Measurements from ENCODE around the gene TBC1D2. TPM values are rescaled to one million over a fixed set of nuclear protein-coding genes. Genes with fewer than 3 reads are reported as not detected.

Gene TBC1D2
- total RNA-seq, 2 donors from 2014 or later = 3.6 to 3.9 TPM

DNA sequence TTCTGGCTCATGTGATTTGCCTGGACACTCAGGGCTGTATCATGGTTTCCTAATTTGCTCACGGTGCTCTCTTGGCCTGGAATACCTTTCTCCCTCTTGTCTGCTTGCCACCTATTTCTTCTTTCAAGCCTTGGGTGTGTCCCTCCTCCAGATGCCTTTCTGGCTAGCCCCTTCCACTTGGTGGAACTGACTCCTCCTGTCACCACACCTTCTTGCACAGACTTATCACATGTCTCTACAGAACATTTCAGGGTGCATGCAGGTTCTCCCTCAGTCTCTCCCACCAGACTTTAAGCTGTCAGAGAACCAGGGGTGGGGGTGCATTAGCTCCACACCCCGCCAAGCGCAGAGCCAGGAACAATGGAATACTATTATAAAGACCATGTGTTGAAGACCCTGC, 1.9 kb downstream of the TBC1D2 start:
- ATAC-seq (no peak), DNase-seq (ENCODE audit: low spot score in 2 of 2) (no peak)
- Mint-ChIP-seq H3K27ac (no peak overlapping the region), H3K36me3 (peaks cover 6% of the 10 kb centered on the region in 2 donors), H3K9me3 (no peaks in the 10 kb centered on the region)

DNA sequence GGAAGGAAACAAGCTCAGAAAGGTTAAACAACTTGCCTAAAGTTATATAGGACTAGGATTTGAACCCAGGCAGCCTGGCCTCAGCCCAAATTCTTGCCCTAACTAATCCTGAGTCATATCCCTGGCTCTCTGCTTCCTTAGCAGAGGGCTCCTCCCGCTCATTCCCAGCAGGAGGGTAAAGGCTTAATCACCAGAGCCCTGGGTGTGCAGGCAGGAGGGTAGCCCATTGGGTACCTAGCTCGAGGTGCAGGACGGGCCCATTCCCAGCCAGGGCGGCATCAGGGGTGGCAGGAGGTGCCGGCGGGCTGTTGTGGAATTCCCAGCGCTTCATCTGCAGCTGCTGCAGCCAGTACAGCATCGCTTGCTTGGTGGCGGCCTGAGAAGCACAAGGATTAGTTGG, 3.9 kb downstream of the TBC1D2 start:
- no peak for ATAC-seq
- Mint-ChIP-seq H3K36me3 (peaks cover 2% of the 10 kb centered on the region in 2 donors), H3K27ac (no peak overlapping the region), H3K9me3 (no peaks in the 10 kb centered on the region)
- no peak for DNase-seq (ENCODE audit: low spot score in 2 of 2)

GRCh38 chr9:98249771-98250170, 5.7 kb downstream of the TBC1D2 start:
- DNase-seq (ENCODE audit: low spot score in 2 of 2) = no peak

DNA sequence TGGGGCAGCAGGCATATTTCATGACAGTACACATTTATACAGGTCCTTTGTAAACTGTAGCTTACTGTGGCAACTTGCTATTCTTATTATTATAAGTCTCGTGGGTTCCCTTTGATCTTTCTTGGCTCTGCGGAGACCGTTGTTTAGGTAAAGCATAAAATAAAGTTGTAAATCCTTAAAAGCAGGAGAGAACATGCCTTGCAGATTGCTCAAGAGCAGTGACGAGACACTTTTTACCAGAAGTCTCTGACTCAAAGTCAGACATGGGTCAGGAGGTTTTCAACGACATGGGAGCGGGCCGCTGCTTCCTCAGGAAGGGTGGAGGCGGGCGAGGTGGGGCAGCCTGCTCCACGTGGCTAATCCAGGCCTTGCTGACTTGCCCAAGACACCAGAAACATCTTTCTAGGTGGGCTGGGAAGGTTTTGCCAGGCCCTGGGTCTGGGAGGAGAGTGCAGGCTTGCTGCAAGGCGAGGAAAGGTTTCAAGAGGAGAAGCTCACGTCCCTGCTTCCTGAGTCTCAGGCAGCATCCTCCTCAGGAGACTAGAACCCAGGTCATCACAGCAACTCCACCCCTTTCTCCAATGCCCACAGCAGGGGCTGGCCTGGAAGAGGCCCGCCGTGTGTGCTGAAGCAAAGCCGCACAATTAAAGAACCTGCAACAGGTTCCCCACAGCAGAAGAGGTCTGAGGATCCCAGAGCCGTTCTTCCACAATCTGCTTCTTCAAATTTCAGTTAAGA, 6.5 kb downstream of the TBC1D2 start:
- ATAC-seq = peak in 1 of 2 donors; percentile 26
- Mint-ChIP-seq H3K36me3 (no peaks in the 10 kb centered on the region), H3K9me3 (no peaks in the 10 kb centered on the region), H3K27ac (peak overlapping the region in 1 of 2 donors; percentile 57)
- DNase-seq (ENCODE audit: low spot score in 2 of 2) = no peak

More at GRCh38 chr9:98249771-98250170, 5.7 kb downstream of the TBC1D2 start:
- Mint-ChIP-seq H3K27ac (no peak overlapping the region), H3K9me3 (no peaks in the 10 kb centered on the region), H3K36me3 (no peaks in the 10 kb centered on the region)
- no peak for ATAC-seq

GRCh38 chr9:98247831-98248657, 7.4 kb downstream of the TBC1D2 start:
- ATAC-seq = no peak
- no peaks in the 10 kb centered on the region for H3K36me3 Mint-ChIP-seq
- DNase-seq (ENCODE audit: low spot score in 2 of 2) = no peak
- H3K9me3 Mint-ChIP-seq = no peaks in the 10 kb centered on the region
- H3K27ac Mint-ChIP-seq = peak overlapping the region in 1 of 2 donors; percentile 57

- DNase-seq (ENCODE audit: low spot score in 2 of 2) = no peak
- ATAC-seq = no peak
- Mint-ChIP-seq H3K9me3 (no peaks in the 10 kb centered on the region), H3K36me3 (no peaks in the 10 kb centered on the region), H3K27ac (no peak overlapping the region)
Observed at GRCh38 chr9:98242426-98242825, 13.0 kb downstream of the TBC1D2 start.

DNA sequence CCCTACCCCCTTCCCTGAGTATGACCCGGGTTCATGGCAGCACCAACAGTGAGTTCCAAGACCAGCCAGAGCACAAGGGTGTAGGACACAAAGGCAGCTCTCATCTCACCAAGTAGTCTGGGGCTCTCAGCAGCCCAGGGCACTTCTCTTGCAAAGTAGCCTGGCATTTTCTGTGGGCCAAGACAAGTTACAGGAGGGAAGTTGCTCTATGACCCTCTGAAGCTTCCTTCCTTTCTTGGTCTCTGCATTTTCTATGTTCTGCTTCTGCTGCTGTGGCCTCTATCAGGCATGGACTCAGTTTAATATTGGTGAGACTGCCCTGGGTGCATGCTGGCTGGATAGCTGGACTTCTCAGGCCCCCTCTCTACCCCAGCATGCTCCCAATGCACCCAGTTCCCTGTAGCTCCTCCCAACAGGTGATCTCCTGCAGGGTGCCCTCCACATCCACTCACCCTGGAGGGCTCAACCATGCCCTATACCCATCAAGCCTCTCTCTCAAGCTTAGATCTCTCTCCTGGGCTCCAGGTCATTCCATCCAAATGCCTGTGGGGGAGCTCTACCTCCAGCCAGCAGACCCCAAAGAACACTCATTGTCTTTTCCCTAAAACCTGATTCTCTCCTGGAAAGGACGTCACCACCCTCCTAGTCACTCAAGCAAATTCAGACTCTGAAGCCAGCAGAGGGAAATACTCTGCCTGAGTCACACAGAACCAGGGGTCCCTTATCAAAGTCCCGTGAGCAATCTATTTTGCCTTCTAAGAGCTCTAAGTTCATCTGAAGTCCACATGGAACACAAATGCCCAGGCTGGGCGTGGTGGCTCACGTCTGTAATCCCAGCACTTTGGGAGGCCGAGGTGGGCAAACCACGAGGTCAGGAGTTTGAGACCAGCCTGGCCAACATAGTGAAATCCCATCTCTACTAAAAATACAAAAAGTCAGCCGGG, 13.8 kb downstream of the TBC1D2 start:
- ATAC-seq (no peak), DNase-seq (ENCODE audit: low spot score in 2 of 2) (no peak)
- H3K36me3 Mint-ChIP-seq = no peaks in the 10 kb centered on the region
- H3K27ac Mint-ChIP-seq = no peak overlapping the region
- no peaks in the 10 kb centered on the region for H3K9me3 Mint-ChIP-seq

GRCh38 chr9:98240475-98240874, 15.0 kb downstream of the TBC1D2 start:
- H3K27ac Mint-ChIP-seq = no peak overlapping the region
- no peak for DNase-seq (ENCODE audit: low spot score in 2 of 2)
- no peaks in the 10 kb centered on the region for H3K9me3 Mint-ChIP-seq
- no peaks in the 10 kb centered on the region for H3K36me3 Mint-ChIP-seq
- no peak for ATAC-seq

DNA sequence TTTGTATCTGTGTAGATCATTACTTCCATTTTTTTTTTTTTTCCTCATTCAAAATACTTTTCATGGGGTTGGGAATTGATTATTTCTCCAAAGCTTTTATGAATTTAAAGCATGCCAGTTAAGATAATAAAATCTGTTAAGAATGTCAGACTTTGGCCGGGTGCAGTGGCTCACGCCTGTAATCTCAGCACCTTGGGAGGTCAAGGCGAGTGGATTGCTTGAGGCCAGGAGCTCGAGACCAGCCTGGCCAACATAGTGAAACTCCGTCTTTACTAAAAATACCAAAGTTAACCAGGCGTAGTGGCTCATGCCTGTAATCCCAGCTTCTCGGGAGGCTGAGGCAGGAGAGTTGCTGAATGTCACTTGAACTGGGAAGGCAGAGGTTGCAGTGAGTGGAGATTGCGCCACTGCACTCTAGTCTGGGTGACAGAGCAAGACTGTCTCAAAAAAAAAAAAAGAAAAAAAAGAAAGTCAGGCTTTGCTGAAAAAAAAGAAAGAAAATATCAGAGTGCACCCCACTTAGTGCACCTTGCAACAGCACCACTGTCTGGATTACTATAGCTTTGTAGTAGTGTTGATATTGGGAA, 18.5 kb downstream of the TBC1D2 start:
- no peak for ATAC-seq

DNA sequence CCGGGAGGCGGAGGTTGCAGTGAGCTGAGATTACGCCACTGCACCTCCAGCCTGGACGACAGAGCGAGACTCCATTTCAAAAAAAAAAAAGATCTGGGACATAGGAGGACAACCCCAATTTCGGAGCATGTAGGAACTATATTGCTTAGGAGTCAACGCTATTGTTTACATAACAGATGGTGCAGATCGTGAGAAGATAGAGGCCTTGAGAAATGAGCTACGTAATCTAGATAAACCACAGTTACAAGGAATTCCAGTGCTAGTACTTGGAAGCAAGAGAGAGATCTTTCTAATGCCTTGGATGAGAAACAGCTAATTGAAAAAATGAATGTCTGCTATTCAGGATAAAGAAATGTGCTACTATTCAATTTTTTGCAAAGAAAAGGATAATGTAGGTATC, 20.3 kb downstream of the TBC1D2 start:
- Mint-ChIP-seq H3K27ac (no peak overlapping the region), H3K36me3 (no peaks in the 10 kb centered on the region), H3K9me3 (no peaks in the 10 kb centered on the region)
- ATAC-seq (no peak), DNase-seq (ENCODE audit: low spot score in 2 of 2) (no peak)

More for the DNA sequence above, 18.5 kb downstream of the TBC1D2 start:
- Mint-ChIP-seq H3K9me3 (no peaks in the 10 kb centered on the region), H3K36me3 (no peaks in the 10 kb centered on the region), H3K27ac (no peak overlapping the region)
- DNase-seq (ENCODE audit: low spot score in 2 of 2) = no peak

DNA sequence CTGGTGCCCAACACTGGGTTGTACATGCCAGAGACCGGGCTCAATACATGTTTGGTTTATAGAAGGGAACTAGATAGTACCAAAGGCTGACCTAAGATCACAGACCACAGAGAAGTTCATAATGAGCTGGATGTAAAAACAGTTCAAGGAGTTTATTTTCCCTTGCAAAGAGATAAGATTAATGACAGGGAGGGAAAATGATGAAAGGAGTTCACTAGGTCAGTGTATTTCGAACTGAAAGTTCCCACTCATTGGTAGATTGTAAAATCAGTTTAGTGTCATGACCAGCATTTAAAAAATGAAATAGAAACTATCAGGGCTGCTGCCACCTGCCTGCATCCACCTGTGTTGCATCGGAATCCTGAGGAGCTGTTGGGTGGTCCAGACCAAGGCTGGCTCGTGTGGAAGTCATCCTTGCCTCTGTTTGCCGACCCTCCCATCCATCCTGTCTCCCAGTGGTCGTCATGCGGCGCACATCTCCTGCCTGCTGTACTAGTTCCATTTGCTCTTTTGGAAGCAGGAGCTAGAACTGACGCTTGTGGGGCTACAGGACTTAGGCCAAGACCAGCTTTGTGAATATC, 21.1 kb downstream of the TBC1D2 start:
- ATAC-seq (no peak), DNase-seq (ENCODE audit: low spot score in 2 of 2) (no peak)
- no peak overlapping the region for H3K27ac Mint-ChIP-seq
- H3K9me3 Mint-ChIP-seq = no peaks in the 10 kb centered on the region
- H3K36me3 Mint-ChIP-seq = no peaks in the 10 kb centered on the region

DNA sequence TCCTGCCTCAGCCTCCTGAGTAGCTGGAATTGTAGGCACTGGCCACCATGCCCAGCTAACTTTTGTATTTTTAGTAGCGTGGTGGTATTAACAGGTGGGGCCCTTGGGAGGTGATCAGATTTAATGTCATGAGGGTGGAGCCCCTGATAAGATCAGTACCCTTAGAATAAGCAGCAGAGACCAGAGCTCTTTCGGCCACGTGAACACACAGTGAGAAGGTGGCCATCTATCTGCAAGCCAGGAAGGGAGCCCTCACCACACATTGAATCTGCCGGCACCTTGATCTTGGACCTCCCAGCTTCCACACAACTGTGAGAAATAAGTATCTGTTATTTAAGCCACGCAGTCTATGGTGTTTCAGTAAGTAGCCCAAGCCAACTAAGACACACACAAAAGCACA, 22.5 kb downstream of the TBC1D2 start:
- no peaks in the 10 kb centered on the region for H3K36me3 Mint-ChIP-seq
- no peak overlapping the region for H3K27ac Mint-ChIP-seq
- no peak for ATAC-seq
- no peaks in the 10 kb centered on the region for H3K9me3 Mint-ChIP-seq
- no peak for DNase-seq (ENCODE audit: low spot score in 2 of 2)

- H3K9me3 Mint-ChIP-seq = no peaks in the 10 kb centered on the region
- DNase-seq (ENCODE audit: low spot score in 2 of 2) (no peak), ATAC-seq (no peak)
- H3K27ac Mint-ChIP-seq = no peak overlapping the region
- H3K36me3 Mint-ChIP-seq = no peaks in the 10 kb centered on the region
Observed at GRCh38 chr9:98231770-98232478, 23.5 kb downstream of the TBC1D2 start.

- Mint-ChIP-seq H3K9me3 (no peaks in the 10 kb centered on the region), H3K36me3 (no peaks in the 10 kb centered on the region), H3K27ac (peak overlapping the region; percentile 31 to 55)
- no peak for ATAC-seq
- DNase-seq (ENCODE audit: low spot score in 2 of 2) = no peak
Observed at GRCh38 chr9:98230789-98231188, 24.7 kb downstream of the TBC1D2 start.

- no peak for ATAC-seq
- Mint-ChIP-seq H3K27ac (peak overlapping the region; percentile 31 to 36), H3K36me3 (no peaks in the 10 kb centered on the region), H3K9me3 (no peaks in the 10 kb centered on the region)
- DNase-seq (ENCODE audit: low spot score in 2 of 2) = no peak
Observed at GRCh38 chr9:98230304-98230703, 25.1 kb downstream of the TBC1D2 start.

GRCh38 chr9:98229620-98230019, 25.8 kb downstream of the TBC1D2 start:
- no peaks in the 10 kb centered on the region for H3K9me3 Mint-ChIP-seq
- DNase-seq (ENCODE audit: low spot score in 2 of 2) (no peak), ATAC-seq (no peak)
- H3K27ac Mint-ChIP-seq = no peak overlapping the region
- no peaks in the 10 kb centered on the region for H3K36me3 Mint-ChIP-seq

Data from activated naive CD4-positive, alpha-beta T cell treated with anti-CD3 and anti-CD28 coated beads, Interleukin-2, amount 50 U/mL, for 72 hours (primary cell).